Measurements from ENCODE around the gene MAGI1. TPM values are rescaled to one million over a fixed set of nuclear protein-coding genes. Genes with fewer than 3 reads are reported as not detected.

MAGI1 gene
- total and polyA plus RNA-seq, 12 donors, result 5.7 to 58.2 (median 37.7) TPM

DNA sequence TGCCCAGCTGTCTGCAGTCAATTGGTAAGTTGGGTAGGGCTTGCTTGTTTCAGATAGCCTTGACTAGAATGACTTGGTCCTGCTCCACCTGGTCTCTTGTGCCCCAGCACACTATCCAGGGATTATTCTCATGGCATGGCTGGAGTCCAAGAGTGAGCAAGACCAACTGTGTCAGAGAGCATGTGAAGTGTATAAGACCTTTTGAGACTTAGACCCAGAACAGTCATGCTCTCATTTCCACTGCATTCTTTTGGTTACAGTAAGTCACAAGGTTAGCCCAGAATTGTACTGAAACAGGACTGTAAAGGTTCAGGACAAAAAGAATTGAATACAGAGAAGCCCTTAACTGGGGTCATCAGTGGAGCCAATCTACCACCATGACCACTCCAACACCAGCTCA is 700.1 kb downstream of the MAGI1 start:
- TF ChIP-seq, protein P1, sequence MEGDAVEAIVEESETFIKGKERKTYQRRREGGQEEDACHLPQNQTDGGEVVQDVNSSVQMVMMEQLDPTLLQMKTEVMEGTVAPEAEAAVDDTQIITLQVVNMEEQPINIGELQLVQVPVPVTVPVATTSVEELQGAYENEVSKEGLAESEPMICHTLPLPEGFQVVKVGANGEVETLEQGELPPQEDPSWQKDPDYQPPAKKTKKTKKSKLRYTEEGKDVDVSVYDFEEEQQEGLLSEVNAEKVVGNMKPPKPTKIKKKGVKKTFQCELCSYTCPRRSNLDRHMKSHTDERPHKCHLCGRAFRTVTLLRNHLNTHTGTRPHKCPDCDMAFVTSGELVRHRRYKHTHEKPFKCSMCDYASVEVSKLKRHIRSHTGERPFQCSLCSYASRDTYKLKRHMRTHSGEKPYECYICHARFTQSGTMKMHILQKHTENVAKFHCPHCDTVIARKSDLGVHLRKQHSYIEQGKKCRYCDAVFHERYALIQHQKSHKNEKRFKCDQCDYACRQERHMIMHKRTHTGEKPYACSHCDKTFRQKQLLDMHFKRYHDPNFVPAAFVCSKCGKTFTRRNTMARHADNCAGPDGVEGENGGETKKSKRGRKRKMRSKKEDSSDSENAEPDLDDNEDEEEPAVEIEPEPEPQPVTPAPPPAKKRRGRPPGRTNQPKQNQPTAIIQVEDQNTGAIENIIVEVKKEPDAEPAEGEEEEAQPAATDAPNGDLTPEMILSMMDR (IDR thresholded peaks at IDR 0.05), result no peak
- no peaks in the 10 kb centered on the region for H3K36me3 ChIP-seq
- no peaks in the 10 kb centered on the region for H3K9me3 ChIP-seq
- no peak overlapping the region for H3K4me3 ChIP-seq
- H3K27me3 ChIP-seq, result no peaks in the 10 kb centered on the region
- intact Hi-C loops (cut with DNase I), result no loop called here
- DNase-seq (no peak), ATAC-seq (no peak)
- H3K4me1 ChIP-seq, result peaks cover 3 to 37% (median 13%) of the 10 kb centered on the region in 9 donors
- H3K27ac ChIP-seq, result no peak overlapping the region

DNA sequence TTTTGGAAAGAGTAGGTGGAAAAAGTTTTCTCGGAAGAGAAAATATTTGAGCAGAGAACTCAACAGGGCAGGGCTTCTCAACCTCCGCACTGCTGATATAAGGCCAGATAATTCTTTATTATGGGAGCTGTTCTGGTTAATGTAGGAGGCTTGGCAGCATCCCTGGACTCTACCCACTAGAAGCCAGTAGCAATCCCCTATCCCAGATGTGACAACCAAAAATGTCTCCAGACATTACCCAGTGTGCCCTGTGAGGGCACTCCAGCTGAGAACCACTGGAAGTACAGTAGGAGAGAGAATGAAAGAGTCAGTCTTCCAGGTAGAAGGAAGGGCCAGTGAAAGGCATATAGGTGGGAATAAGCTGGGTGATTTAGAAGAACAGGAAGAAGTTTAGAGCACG is 703.1 kb downstream of the MAGI1 start:
- WGBS, 2 donors, result 90 to 91% methylated on average over 3 of the region's 3 CpGs
- peaks cover 3 to 42% (median 13%) of the 10 kb centered on the region in 9 donors for H3K4me1 ChIP-seq
- ATAC-seq (no peak), DNase-seq (no peak)
- H3K27ac ChIP-seq, result no peak overlapping the region
- no peaks in the 10 kb centered on the region for H3K36me3 ChIP-seq
- intact Hi-C loops (cut with DNase I), result no loop called here
- TF ChIP-seq, protein P1 (IDR thresholded peaks at IDR 0.05), result no peak
- H3K27me3 ChIP-seq, result no peaks in the 10 kb centered on the region
- H3K9me3 ChIP-seq, result no peaks in the 10 kb centered on the region
- H3K4me3 ChIP-seq, result no peak overlapping the region

DNA sequence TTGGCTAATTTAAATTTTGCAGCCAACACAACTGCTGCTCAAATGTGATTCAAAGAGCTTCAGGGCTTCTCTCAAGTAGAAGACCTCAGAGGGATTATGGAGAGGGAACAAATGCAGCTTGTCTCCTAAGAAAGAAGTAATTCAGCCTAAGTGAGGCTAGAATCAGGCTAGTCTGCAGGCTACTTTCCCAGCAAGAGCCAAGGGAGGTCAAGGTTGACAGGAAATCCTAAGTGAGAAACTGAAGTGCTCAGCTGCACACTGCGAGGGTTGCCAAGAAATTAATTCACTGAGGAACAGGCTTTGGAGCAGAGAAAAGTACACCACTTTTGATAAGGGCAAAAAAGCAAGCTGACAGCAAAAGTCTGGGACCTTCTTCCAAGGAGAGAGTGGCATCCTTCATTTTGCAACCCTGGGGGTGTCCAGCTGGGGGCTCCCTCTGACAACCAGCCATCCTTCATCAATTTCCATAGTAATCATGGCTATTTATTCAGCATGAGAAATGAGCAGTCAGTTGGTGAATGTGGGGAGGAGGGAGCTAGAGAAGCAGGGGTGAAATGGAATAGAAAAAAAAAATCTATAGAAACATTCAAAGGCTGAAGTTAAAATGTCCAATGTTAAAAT is 704.6 kb downstream of the MAGI1 start:
- H3K27me3 ChIP-seq, result no peaks in the 10 kb centered on the region
- TF ChIP-seq, protein P1 (IDR thresholded peaks at IDR 0.05), result peak in 5 of 9 donors; percentile 30 to 57 (median 39)
- peaks cover 3 to 41% (median 17%) of the 10 kb centered on the region in 9 donors for H3K4me1 ChIP-seq
- ATAC-seq (peak; percentile 48 to 87 (median 78)), DNase-seq (peak in 1 of 2 donors; percentile 70)
- peak overlapping the region in 2 of 10 donors; percentile 8 to 29 for H3K27ac ChIP-seq
- WGBS, 2 donors, result 0 to 3% methylated on average over 1 of the region's 1 CpG
- no peaks in the 10 kb centered on the region for H3K36me3 ChIP-seq
- intact Hi-C loops (cut with DNase I), result loop anchor here in 2 of 10 donors (5.0 kb wide), 1 partner anchor 78 kb away; no protein-coding TSS in a partner anchor
- H3K4me3 ChIP-seq, result no peak overlapping the region
- H3K9me3 ChIP-seq, result no peaks in the 10 kb centered on the region

DNA sequence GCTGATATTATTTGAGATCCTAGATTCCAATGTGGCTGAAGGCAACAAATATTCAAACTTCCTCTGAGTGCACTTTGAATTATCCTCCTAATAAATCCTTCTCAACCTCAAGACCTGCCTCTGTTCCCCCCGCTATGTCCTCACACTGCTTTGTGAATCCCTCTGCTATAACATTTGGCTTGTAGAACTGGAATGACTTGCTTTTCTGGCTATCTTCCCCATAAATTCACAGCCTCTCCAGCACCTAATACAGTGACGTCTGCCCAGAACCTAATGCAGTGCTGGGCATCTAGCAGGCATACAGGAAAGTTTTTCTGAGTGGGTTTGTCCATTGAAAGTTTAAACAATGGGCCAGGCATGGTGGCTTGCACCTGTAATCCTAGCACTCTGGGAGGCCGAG is 707.0 kb downstream of the MAGI1 start:
- H3K9me3 ChIP-seq, result no peaks in the 10 kb centered on the region
- WGBS, 2 donors, result 88 to 97% methylated on average over 3 of the region's 3 CpGs
- ATAC-seq, result no peak
- H3K4me3 ChIP-seq, result no peak overlapping the region
- H3K27me3 ChIP-seq, result no peaks in the 10 kb centered on the region
- H3K4me1 ChIP-seq, result peaks cover 3 to 34% (median 17%) of the 10 kb centered on the region in 9 donors
- no peaks in the 10 kb centered on the region for H3K36me3 ChIP-seq
- H3K27ac ChIP-seq, result no peak overlapping the region
- DNase-seq, result no peak
- TF ChIP-seq, protein P1 (IDR thresholded peaks at IDR 0.05), result no peak
- intact Hi-C loops (cut with DNase I), result loop anchor here in 2 of 10 donors (5.0 kb wide), 1 partner anchor 81 kb away; no protein-coding TSS in a partner anchor
